EL (cell line): Measurements from ENCODE around the gene NDRG4.

Experiments
- DNase-seq: peaks from one replicate; pipeline ENCODE4 v3.0.0-alpha.2; 2016

NDRG4 gene

DNA sequence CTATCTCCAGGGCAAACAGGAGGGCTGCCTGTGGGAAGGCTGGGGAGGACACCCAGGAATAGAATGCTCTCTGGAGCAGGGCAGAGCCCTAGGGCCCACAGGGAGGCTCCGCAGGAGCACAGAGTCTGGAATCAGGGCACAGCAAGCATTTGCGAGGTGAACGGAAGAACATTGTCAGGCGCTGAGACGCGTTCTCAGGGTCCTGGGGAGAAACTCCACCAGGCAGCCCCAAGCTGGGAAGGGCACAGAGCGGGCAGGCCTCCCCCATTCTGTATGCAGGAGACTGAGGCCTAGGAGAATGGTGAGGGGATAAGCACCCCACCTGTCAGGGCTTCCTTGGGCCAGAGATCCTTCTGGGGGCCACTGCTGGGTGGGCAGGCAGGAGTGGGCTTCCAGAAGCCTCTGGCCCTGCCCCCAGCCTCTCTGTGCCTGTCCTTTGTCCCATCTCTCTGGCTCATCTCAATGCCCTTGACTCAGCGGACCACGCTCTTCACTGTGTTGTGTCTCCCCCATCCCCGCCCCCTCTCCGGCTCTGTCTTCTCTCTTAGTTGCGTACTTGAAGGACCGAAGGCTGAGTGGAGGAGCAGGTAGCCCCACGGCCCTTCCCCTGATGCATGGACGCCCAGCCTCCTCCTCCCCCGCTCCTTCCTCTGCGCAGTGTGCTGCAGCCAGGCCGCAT lies 10.3 kb downstream of the NDRG4 start:
- no peak for DNase-seq

- no peak for DNase-seq
Observed at GRCh38 chr16:58510776-58511628, 11.1 kb downstream of the NDRG4 start.

- DNase-seq = peak; percentile 55
Observed at GRCh38 chr16:58511933-58512815, 12.2 kb downstream of the NDRG4 start.

DNA sequence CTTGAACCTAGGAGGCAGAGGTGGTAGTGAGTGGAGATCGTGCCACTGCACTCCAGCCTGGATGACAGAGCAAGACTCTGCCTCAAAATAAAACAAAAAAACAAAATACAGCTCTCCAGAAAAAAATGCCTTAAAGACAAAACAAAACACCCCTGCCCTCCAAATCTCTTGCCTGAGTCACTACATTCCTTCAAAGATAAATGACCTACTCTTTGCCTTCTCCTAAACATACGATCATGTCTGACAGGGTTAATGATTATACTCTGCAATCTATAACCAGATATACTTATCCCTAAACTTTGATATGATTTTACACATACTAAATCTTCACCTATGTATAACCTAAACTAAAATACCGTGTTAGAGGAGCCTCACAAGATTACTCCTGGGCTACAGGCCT lies 13.9 kb downstream of the NDRG4 start:
- peak; percentile 35 for DNase-seq

DNA sequence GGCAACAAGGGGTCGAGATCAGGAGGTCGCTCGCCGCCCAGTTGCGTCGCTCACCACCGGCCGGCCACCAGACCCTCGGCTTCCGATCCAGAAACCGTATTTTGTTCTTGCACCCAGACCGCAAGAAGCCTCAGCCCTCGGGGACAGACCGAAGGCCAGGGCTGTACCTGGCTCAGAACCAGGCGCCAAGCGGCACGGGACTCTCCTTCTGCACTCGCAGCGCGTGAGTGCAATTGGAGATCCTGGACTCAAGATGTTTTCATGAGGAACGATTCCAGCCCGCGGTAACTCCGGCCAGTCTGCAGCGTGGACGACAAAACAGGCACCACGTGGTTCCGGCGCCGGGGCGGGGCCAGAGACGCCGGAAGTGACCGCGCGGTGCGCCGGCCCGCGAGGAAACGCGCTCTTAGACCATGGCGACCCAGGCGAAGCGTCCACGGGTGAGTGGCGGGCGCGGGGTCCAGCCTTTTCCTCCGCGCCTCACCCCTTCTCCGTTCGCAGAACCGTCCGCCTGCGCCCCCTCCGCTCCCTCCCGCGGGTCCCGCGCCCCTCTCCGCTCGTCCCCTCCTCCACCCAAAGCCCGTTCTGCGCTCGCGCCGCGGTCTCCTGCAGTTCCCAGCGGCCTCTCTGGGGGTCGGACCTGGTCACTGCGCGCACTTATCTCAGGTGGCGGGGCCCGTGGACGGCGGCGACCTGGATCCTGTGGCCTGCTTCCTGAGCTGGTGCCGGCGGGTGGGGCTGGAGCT lies 15.4 kb downstream of the NDRG4 start, which contains the start of gene SETD6:
TSS of gene SETD6 (plus strand) at position 393 of the 746 bp plus-strand sequence. CDS start at position 414, 21 bp downstream.
- DNase-seq = peak; percentile 83

DNA sequence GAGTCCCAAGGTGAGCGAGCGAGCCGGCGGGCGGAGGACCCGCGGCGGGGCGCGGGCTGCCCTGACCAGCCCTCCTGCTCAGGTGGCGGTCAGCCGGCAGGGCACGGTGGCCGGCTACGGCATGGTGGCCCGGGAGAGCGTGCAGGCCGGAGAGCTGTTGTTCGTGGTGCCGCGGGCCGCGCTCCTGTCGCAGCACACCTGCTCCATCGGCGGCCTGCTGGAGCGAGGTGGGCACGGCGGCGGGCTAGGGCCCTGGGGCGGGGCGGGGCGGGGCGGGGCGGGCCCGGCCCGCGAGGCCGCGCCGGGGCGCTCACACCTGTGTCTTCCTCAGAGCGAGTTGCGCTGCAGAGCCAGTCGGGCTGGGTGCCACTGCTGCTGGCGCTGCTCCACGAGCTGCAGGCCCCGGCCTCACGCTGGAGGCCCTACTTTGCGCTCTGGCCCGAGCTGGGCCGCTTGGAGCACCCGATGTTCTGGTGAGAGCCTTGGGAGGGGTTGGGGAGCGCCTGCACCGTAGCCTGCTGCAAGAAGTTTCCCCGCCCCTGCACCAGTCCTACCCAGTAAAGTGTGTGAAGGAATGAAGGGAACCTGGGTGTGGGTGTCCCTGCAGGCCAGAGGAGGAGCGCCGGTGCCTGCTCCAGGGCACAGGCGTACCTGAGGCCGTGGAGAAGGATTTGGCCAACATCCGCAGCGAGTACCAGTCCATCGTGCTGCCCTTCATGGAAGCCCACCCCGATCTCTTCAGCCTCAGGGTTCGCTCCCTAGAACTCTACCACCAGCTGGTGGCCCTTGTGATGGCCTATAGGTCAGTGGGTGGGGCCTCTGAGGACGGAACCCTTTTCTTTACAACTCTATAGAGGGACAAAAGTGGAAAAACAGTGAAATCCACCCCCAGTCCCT lies 16.2 kb downstream of the NDRG4 start:
- peak; percentile 21 for DNase-seq

- no peak for DNase-seq
Observed at GRCh38 chr16:58516768-58517107, 16.8 kb downstream of the NDRG4 start.

DNA sequence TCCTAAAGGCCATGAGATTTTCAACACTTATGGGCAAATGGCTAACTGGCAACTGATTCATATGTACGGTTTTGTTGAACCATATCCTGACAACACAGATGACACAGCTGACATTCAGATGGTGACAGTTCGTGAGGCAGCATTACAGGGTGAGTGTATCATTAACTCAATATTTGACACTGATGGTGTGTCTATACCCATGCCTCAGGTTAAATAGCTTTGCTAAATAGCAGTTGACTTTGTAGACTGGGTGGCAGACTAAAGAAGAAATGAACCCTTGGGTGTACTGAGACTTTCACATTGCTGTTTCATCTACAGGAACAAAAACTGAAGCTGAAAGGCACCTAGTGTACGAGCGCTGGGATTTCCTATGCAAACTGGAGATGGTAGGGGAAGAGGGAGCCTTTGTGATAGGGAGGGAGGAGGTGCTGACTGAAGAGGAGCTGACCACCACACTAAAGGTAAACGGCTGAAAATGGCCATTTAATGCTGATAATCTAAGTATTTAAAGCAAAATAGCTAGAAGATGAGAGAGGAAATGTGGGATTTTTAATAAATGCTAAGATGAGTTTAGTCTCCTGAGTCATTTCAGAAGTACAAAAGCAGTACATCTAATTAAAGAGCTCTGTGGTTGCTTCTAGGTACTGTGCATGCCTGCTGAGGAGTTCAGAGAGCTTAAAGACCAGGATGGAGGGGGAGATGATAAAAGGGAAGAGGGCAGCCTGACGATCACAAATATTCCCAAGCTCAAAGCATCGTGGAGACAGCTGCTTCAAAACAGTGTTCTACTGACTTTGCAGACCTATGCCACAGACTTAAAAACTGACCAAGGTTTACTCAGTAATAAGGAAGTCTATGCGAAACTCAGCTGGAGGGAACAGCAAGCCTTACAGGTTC lies 18.4 kb downstream of the NDRG4 start:
- no peak for DNase-seq

- no peak for DNase-seq
Observed at GRCh38 chr16:58518980-58519368, 19.0 kb downstream of the NDRG4 start.

GRCh38 chr16:58519707-58520106 lies 19.8 kb downstream of the NDRG4 start:
- DNase-seq = no peak

GRCh38 chr16:58530179-58530578 lies 30.2 kb downstream of the NDRG4 start:
- DNase-seq = no peak

DNA sequence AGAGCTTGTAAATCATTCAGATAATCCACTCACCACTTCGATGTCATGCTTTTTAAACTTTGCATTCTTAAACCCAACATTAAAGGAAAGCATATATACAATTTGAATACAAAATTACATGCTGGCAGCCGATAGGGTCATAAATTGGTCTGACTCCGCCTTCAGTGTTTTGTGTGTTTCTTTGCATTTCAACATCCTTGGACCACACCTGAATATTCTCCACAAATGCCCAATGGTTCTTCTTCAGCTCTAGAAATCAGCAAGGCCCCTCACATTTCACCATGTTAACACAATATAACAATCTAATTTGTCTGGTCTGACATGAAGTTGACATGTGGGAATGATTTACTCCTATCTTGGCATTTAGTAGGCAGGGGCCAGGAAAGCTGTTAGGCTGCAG lies 32.5 kb downstream of the NDRG4 start:
- no peak for DNase-seq

DNA sequence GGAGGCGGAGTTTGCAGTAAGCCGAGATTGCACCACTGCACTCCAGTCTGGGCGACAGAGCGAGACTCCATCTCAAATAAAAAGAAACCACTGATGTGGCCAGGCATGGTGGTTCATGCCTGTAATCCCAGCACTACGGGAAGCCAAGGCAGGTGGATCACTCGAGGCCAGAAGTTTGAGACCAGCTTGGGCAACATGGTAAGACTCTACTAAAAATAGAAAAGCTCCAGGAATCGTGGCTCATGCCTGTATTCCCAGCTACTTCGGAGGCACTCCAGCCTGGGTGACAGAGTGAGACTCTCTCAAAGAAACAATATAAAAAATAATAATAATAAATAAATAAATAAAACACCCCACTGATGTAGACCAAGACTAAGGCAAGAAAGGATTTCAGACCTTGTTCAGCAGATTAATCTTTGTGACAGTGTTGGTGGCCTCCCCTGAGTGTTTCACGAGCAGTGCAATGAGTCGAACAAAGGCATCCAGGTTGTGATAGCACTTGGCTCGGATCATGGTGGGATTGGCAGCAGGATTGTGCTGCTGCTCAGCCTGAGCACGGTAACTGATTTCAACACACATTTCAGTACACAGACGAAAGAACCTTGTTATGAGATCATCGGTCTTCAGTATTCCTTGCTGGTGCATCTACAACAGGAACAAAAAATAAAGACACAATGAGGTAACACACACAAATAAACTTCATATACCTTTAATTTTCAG lies 34.0 kb downstream of the NDRG4 start:
- DNase-seq = no peak

DNA sequence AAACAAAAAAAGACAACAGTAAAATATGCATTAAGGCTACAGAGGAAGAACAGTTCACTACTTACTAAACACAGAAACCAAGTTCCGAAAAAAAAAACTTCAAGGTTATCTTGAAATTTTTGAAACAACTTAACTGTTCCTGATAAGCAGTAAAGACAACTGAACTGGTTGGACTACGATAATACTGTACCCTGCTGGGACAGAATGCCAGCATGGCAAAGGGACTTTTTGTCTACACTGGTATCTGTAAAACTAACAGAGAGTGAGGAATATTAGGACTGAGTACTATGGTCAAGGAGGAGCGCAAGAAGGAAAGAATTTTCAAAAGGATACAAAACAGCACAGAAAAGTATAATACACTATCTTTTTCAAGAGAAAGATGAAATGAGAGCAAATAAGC lies 35.2 kb downstream of the NDRG4 start:
- no peak for DNase-seq

- no peak for DNase-seq
Observed at GRCh38 chr16:58536278-58536677, 36.3 kb downstream of the NDRG4 start.

- no peak for DNase-seq
Observed at GRCh38 chr16:58537124-58537906, 37.4 kb downstream of the NDRG4 start.

- DNase-seq = no peak
Observed at GRCh38 chr16:58541711-58542110, 41.8 kb downstream of the NDRG4 start.

GRCh38 chr16:58542291-58542690 lies 42.3 kb downstream of the NDRG4 start:
- DNase-seq = no peak

- no peak for DNase-seq
Observed at GRCh38 chr16:58543685-58544084, 43.7 kb downstream of the NDRG4 start.
